ENCODE data around the gene THSD4.

DNA sequence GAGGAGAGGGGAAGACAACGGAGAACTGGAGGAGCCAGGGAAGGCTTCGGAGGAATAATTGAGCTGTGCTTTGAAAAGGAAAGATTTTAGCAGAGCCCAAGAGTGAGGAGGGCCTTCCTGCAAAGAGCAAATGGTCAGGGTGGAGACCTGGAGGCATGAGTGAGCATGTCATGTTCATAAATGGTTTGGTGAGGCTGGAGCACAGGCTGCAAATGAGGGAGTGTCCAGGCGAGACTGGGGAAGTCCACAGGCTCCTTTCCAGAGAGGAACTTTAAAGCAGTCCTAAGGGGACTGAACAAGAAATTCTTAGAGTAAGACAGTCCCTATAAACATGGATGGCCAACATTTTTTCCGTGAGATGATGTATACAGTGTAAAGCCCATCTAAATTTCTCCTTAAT, 108.8 kb downstream of the THSD4 start:
- TF ChIP-seq POLR2A (IDR thresholded peaks at IDR 0.05; ENCODE audit: low read depth, low read length) (no peak), POLR2AphosphoS5 (IDR thresholded peaks at IDR 0.05; ENCODE audit: low read depth, low read length) (no peak), TAF1 (IDR thresholded peaks at IDR 0.05; ENCODE audit: borderline replicate concordance, low read depth, low read length) (no peak)
